GM18868 (cell line): ENCODE measurements around the gene ARHGDIA.

ENCODE experiments used
- ATAC-seq: cut with Tn5 transposase; IDR thresholded peaks from one replicate; pipeline ENCODE4 v1.9.1; 2021; ENCODE audit warnings: mild to moderate bottlenecking, moderate library complexity; ENCODE audit not compliant: unreplicated experiment

Gene ARHGDIA

GRCh38 chr17:81870981-81871386, at the start of gene ARHGDIA:
TSS of gene ARHGDIA (minus strand) at chr17:81871337. CDS start at chr17:81869930, 1,407 bp downstream.
- ATAC-seq: peak; percentile 6

DNA sequence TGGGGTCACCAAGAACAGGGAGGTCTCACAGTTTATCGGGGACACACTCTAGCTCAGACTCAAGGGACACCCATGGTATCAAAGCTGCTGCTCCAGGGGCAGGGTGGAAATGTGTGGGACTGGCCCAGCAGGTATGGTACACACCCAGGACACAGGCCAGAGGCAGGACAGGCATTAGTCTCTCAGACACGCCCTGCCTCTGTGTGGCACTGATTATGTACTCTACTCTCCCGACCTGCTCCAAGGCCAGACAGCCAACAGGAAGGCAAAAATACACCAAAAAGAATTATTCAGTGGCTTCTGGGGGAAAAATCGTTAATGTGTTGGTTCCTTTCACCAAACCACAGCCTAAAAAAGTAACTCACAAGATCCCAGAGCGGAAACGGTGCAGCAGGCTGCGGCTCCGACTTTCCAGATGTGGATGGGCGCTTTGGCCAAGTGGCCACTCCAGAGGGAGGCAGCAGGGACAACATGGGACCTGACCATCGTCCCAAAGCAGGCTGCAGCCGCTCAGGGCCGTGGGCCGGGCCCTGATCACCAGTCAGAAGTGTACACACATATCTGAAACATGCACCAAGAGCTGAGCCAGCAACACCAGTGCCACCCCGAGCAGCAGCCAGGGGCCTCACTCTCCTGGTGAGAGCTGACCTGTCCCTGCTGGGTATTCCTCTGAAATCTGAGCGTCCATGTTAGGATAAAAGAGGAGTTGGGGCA, 47.9 kb upstream of the ARHGDIA start:
- ATAC-seq: no peak

GRCh38 chr17:81918333-81918669, 47.2 kb upstream of the ARHGDIA start:
- peak; percentile 14 for ATAC-seq

DNA sequence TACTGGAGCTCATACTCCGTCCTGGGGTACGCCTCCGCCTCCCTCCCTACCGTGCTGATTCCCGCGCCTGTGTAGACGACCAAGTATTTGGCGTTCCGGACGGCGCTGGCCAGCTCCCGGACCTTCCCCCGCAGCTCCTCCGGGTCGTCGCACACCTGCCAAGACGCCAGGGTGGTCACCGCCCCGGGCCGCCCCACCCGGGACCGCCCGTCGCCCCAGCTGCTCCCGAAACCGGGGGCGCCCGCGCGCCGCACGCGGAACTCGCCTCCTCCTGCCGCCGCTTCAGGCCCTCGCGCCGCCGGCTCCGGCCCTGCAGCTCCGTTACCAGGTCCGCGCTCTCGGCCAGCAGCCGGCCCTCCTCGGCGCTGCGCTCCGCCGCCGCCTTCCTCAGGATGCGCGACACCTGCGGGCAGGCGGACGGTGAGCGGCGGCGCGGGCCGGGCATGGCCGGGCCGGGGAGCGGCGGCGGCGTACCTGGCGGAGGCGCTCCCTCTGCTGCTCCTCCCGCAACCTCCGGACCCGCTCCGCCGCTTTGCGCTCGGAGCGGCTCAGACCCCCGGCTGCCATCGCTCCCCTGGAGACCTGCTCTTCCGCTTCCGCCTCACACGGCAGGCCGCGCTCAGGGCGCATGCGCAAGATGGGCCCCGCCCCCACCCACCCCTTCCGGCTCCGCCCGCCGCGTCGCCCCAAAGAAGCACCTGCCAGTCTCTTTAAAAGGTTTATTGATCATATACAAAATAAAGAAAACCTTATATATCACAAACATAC, 46.6 kb upstream of the ARHGDIA start, which contains the start of gene SIRT7:
Gene SIRT7 (minus strand): TSS at position 612 of the 768 bp plus-strand sequence. CDS start 45 bp downstream, at position 567.
- ATAC-seq: peak; percentile 70

DNA sequence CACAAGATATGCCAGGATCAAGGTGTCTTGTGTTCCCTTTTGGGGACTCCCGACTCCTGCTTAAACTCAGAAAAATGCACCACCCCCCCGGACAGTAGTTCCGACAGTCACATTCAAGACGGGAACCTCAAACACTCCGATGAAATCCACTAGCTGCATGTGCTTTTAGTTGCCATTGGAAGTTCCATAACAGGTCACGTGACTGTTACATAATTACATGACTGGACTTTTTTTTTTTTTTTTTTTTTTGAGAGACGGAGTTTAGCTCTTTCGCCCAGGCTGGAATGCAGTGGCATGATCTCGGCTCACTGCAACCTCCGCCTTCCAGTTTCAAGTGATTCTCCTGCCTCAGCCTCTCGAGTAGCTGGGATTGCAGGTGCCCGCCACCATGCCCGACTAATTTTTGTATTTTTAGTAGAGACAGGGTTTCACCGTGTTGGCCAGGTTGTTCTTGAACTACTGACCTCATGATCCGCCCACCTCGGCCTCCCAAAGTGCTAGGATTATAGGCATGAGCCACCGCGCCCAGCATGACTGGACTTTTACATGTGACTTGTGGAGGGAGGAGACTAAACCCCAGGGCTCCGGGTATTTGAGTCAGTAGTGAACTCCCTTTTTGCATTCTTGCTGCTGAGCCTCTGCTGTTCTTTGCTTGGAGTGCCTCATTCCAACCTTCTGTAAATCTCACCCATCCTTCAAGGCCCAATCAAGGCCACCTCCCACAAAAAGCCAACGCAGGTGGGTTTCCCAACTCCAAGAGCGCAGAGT, 45.3 kb upstream of the ARHGDIA start:
- no peak for ATAC-seq

GRCh38 chr17:81915331-81915730, 44.2 kb upstream of the ARHGDIA start:
- no peak for ATAC-seq

DNA sequence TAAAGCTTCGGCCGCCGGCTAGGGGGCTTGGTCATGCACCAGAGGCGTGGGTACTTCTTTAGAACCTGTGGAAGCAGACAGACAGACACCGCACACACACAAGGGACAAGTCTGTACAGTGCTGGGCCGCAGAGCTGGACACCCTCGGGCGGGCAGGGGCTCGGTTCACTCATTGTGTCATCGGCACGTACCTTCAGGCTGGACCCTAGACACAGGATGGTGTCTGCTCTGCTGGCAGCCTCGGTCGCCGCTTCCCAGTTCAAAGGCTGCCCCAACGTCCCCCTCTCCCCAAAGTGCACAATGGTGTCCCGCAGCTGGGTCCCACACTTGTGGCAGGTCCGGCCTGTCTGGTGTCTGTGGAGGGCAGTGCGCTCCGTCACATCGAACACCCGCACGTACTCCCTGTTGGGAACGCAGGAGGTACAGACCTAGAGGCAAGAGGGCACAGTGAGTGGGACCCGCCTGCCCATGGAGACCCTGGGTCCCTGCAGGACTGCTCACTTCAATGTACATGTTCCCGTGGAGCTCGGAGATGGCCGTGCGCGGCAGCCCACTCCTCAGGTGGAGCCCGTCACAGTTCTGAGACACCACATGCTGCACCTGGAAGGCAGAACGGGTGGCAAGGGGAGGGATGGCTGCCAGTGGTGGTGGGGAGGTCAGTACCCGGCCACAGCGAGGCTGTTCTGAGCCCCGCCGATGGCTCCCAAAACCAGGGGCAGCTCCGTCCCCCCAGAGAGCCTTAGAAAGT, 43.1 kb upstream of the ARHGDIA start:
- no peak for ATAC-seq

DNA sequence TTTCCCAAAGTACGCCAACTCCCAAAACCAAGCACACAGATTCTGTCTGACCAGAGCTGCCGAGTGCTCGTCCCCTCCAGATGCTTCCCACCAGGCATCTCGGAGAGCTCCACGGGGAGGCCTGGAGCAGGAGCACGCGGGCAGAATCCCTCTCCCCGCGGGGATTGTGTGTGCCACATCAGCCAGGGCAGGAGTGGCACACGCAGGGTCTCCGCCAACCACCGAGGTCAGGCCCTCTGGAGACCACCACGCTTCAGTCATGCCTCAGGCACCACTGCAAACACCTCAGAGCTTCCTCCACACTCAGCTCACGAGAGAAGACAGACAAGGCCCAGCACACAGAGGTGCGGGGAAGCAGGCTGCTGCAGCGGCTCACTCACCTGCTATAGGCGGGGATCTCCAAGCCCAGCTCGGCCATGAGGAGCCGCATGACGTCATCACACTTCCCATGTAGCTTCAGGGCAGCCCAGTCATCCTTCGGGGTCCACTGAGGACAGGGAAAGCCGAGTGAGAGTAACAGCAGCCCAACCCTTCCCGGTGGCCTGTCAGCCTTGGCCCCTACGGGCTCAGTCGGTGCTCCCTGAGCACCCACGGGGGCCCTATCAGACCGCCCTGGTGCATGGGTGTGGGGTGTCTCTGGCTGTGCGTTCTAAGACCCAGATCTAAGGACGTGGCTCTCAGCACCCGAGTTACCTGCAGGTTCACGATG, 42.4 kb upstream of the ARHGDIA start:
- no peak for ATAC-seq

- no peak for ATAC-seq
These were observed 41.5 kb upstream of the ARHGDIA start for GRCh38 chr17:81912441-81913309.

- no peak for ATAC-seq
These were observed 40.8 kb upstream of the ARHGDIA start for GRCh38 chr17:81911969-81912368.

DNA sequence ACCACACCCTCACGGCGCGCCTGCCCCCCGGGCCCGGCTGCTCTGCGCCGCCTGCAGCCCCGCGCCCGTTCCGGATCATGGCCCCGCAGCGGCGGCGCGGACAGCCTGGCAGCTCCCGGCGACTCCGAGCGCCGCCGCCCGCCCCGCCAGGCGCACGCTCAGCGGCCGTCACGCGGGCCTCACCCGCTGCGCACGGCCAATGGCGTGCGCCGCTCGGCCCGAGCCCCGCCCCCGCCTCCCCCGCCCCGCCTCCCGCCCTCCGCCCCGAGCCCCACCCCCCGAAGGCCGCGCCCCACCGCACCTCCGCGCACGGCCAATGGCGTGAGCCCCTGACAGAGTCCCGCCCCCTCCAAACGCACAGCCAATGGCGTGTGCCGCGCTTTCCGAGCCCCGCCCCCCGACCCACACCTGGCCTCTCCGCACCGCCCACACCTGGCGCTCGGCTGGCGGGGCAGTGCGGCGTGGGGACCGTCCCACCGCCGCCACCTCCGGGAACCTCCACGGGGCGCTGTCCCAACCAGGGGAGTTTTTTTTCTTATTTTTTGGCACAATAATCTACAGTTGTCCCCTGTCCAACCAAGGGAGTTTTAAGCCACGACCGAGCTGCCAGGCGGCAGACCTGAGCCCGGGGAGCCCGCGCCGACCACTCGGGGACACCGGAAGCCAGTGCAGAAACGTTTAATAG, 40.3 kb upstream of the ARHGDIA start, which contains the start of gene PCYT2:
Gene PCYT2 (minus strand): TSS at position 123 of the 685 bp plus-strand sequence. CDS start 44 bp downstream, at position 79.
- ATAC-seq: peak; percentile 73

- peak; percentile 23 for ATAC-seq
These were observed 39.7 kb upstream of the ARHGDIA start for GRCh38 chr17:81910840-81911276.

GRCh38 chr17:81909966-81910839, 39.1 kb upstream of the ARHGDIA start:
- ATAC-seq: no peak

DNA sequence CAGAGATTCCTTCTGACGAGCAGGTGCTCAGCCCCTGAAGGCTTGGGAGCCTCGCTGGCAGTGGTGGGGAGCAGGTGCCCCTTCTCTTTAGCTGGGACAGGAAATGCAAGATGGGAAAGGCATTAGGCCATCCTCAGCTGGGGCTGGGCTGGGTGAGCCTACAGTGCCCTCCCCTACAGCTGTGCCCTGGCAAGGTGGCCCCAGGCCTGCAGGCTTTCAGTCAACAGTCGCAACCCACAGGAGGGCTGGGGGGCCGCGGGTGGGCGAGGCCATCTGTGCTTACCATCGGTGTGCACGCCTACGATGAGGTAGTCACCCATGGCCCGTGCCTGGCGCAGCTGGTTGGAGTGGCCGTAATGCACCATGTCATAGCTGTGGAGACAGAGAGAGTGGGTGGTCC, 38.1 kb upstream of the ARHGDIA start:
- no peak for ATAC-seq

DNA sequence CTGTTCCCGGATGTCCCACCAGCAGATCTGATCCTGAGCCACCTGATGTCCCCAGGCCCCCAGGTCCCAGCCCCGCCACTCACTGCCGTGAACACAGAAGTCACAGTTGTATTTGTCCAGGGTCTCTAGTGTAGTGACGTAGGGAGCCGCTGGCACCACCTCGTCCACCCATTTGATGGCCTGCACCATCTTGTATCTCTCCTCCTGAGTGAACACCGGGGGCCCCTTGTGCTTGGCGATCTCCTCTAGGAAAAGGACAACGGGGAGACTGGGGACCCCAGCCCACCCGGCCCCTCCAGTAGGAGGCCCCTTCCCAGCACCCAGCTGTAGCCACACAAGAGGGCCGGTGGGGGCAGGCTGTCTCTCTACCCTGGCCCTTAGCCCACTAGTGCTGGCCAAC, 37.7 kb upstream of the ARHGDIA start:
- no peak for ATAC-seq

- ATAC-seq: no peak
These were observed 36.3 kb upstream of the ARHGDIA start for GRCh38 chr17:81907219-81908145.
